Sigmoid colon (tissue), 7 donors: ENCODE data around the gene COL4A2. TPM values are rescaled to one million over a fixed set of nuclear protein-coding genes. Genes with fewer than 3 reads are reported as not detected.

ENCODE experiments used
- DNase-seq: peaks from one replicate; pipeline ENCODE4 v3.0.0-alpha.2; 2019
- H3K27ac ChIP-seq, 4 donors: fragments of 200-600 bp; sonication (generic); one replicate each; pipeline ENCODE4 v1.5.1; 2016 to 2019; ENCODE audit warnings: mild to moderate bottlenecking in 1 of 4
- H3K27me3 ChIP-seq, 3 donors: fragments of 200-600 bp; sonication (generic); one replicate each; pipeline ENCODE4 v1.5.1; 2019; ENCODE audit warnings: mild to moderate bottlenecking in 1 of 3
- H3K36me3 ChIP-seq, 4 donors: fragments of 200-600 bp; sonication (generic); one replicate each; pipeline ENCODE4 v1.5.1; 2016 to 2019
- H3K4me1 ChIP-seq, 4 donors: fragments of 200-600 bp; sonication (generic); one replicate each; pipeline ENCODE4 v1.5.1; 2017 to 2019
- H3K4me3 ChIP-seq, 4 donors: fragments of 200-600 bp; sonication (generic); one replicate each; pipeline ENCODE4 v1.5.1; 2017 to 2019; ENCODE audit warnings: mild to moderate bottlenecking in 2 of 4, moderate library complexity in 1 of 4
- H3K9me3 ChIP-seq, 4 donors: fragments of 200-600 bp in 3 of 4; sonication (generic) in 3 of 4; one replicate each; pipeline versions ENCODE4 v1.5.1 to v1.6.1; 2013 to 2019
- EP300 ChIP-seq, 4 donors: sonication (generic); formaldehyde crosslinking; IDR thresholded peaks; one replicate each; pipeline ENCODE4 v1.6.1; 2017; ENCODE audit warnings: antibody characterized with exemption in 4 of 4
- POLR2A ChIP-seq, 2 donors: fragments of 450-650 bp; IDR thresholded peaks; one replicate each; pipeline ENCODE4 v1.6.1; 2016; ENCODE audit warnings: antibody characterized with exemption in 2 of 2, mild to moderate bottlenecking in 2 of 2, moderate library complexity in 2 of 2
- POLR2AphosphoS5 ChIP-seq, 4 donors: sonication (generic); formaldehyde crosslinking; IDR thresholded peaks; one replicate each; pipeline ENCODE4 v1.6.1; 2017; ENCODE audit warnings: antibody characterized with exemption in 4 of 4
- WGBS, 2 donors: extraction: QIAGEN DNeasy Blood & Tissue Kit; methylation state at CpG; one replicate each; pipeline ENCODE4 v1.1.7; 2013; 5-methylcytosine and 5-hydroxymethylcytosine counted together
- intact Hi-C: fragments of 100-400 bp; cut with DNase I; formaldehyde crosslinking; loops from one replicate; pipeline ENCODE4 v1.15.1; 2023
- polyA plus RNA-seq, 3 donors: library from polyadenylated mRNA; stranded (reverse); fragments of 200-250 nt; gene quantifications; one replicate each; pipeline ENCODE4 v1.2.3, GENCODE V29; 2013
- total RNA-seq, 4 donors: library from RNA; depleted of rRNA; stranded (reverse); fragments of >200 nt; gene quantifications; one replicate each; pipeline ENCODE4 v1.1.0, GENCODE V29; 2016
- TF ChIP-seq, protein P1 (sequence below), 4 experiments: fragments of 450-650 bp in 3 of 4; fragments of 200-600 bp in 1 of 4; IDR thresholded peaks; one replicate each; pipeline ENCODE4 v1.5.1; 2016 to 2019; ENCODE audit warnings: antibody characterized with exemption in 4 of 4, mild to moderate bottlenecking in 3 of 4, moderate library complexity in 2 of 4
- donor health status: healthy with polysubstance abuse.
- donor health status: Bipolar disorder and iron deficiency.
- donor health status: healthy.

The COL4A2 gene
- total and polyA plus RNA-seq, 7 donors, result 24.0 to 1,039 (median 306) TPM

GRCh38 chr13:110350509-110350908 is 43.4 kb downstream of the COL4A2 start:
- Histone ChIP-seq H3K4me3 (no peak overlapping the region), H3K27me3 (no peaks in the 10 kb centered on the region), H3K27ac (peak overlapping the region; percentile 88 to 100 (median 94)), H3K4me1 (peaks cover 0 to 92% (median 83%) of the 10 kb centered on the region in 4 donors), H3K9me3 (no peaks in the 10 kb centered on the region), H3K36me3 (no peaks in the 10 kb centered on the region)
- WGBS, 2 donors, result 72 to 89% methylated on average over 3 of the region's 3 CpGs
- DNase-seq, result no peak
- intact Hi-C loops, result loop anchor here (2.0 kb wide), 1 partner anchor 38 kb away; no protein-coding TSS in a partner anchor
- TF ChIP-seq POLR2AphosphoS5 (IDR thresholded peaks at IDR 0.05), result peak in 1 of 4 donors; percentile 12
- TF ChIP-seq, protein P1, sequence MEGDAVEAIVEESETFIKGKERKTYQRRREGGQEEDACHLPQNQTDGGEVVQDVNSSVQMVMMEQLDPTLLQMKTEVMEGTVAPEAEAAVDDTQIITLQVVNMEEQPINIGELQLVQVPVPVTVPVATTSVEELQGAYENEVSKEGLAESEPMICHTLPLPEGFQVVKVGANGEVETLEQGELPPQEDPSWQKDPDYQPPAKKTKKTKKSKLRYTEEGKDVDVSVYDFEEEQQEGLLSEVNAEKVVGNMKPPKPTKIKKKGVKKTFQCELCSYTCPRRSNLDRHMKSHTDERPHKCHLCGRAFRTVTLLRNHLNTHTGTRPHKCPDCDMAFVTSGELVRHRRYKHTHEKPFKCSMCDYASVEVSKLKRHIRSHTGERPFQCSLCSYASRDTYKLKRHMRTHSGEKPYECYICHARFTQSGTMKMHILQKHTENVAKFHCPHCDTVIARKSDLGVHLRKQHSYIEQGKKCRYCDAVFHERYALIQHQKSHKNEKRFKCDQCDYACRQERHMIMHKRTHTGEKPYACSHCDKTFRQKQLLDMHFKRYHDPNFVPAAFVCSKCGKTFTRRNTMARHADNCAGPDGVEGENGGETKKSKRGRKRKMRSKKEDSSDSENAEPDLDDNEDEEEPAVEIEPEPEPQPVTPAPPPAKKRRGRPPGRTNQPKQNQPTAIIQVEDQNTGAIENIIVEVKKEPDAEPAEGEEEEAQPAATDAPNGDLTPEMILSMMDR (IDR thresholded peaks at IDR 0.05), result no peak

- peak overlapping the region; percentile 88 to 100 (median 94) for H3K27ac ChIP-seq
- no peaks in the 10 kb centered on the region for H3K27me3 ChIP-seq
- intact Hi-C loops, result loop anchor here (2.0 kb wide), 1 partner anchor 37 kb away; no protein-coding TSS in a partner anchor
- H3K36me3 ChIP-seq, result no peaks in the 10 kb centered on the region
- TF ChIP-seq EP300 (IDR thresholded peaks at IDR 0.05) (no peak), POLR2AphosphoS5 (IDR thresholded peaks at IDR 0.05) (no peak), POLR2A (IDR thresholded peaks at IDR 0.05) (no peak)
- TF ChIP-seq, protein P1 (IDR thresholded peaks at IDR 0.05), result no peak
- H3K9me3 ChIP-seq, result no peaks in the 10 kb centered on the region
- WGBS, 2 donors, result 93 to 96% methylated on average over 6 of the region's 6 CpGs
- H3K4me3 ChIP-seq, result no peak overlapping the region
- DNase-seq, result no peak
- peaks cover 0 to 93% (median 83%) of the 10 kb centered on the region in 4 donors for H3K4me1 ChIP-seq
Measured at GRCh38 chr13:110351636-110352420, 44.7 kb downstream of the COL4A2 start.

DNA sequence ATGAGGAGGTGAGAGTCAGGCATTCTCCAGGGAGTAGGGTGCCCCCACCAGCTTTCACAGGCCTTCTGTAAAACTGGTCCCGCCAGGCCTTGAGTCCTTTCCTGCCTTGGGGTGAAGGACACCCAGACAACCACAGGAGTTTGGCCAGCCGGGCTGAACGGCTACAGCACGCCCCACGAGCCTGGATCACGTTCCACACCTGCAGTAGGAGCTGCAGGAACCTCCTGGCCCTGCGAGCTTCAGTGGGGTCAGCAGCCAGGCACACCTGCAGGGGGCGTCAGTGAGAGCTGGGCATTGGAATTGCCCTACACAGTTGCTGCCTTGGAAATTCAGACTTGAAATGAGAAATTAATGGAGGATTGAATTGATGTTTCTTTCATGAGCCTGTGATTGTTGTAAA is 45.7 kb downstream of the COL4A2 start:
- Histone ChIP-seq H3K27me3 (no peaks in the 10 kb centered on the region), H3K4me3 (no peak overlapping the region), H3K4me1 (peaks cover 0 to 84% (median 78%) of the 10 kb centered on the region in 4 donors), H3K9me3 (no peaks in the 10 kb centered on the region), H3K27ac (peak overlapping the region; percentile 88 to 100 (median 94)), H3K36me3 (peaks cover 0 to 6% (median 2%) of the 10 kb centered on the region in 4 donors)
- no peak for DNase-seq
- TF ChIP-seq POLR2AphosphoS5 (IDR thresholded peaks at IDR 0.05), result no peak
- TF ChIP-seq, protein P1 (IDR thresholded peaks at IDR 0.05), result peak in 2 of 4 experiments; percentile 29 to 39
- 26 to 64% methylated on average over 8 of the region's 8 CpGs for whole genome bisulfite sequencing, 2 donors
- intact Hi-C loops, result no loop called here

DNA sequence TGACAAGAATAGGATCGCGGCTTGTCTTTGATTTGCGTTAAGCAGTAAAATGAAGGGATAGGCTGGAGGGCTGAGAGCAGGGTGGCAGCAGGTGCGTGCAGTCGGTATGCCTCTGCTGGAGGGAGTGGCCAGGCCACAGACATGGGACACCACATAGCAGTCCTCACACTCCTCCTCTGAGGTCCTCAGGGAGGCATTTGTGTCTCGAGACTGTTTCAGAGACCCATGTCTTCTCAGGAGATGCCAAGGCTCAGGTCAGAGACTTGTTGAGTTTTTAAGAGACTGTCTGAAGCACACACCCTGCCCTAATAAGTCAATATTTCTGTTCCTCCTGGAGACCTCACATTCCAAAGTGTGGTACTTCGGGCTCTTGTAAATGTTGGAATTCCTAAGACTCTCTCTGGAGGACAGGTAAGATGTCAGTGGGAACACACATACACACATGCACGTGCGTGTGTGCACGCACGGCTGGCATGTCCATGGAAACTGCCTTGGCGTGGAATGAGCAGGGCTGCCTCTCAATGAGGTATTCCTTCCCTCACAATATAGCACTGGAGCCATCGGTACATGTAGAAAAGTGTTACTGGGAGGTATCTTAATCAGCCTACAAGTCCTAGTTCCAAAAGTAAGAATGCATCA is 46.4 kb downstream of the COL4A2 start:
- DNase-seq, result no peak
- Histone ChIP-seq H3K27ac (peak overlapping the region; percentile 88 to 100 (median 94)), H3K9me3 (no peaks in the 10 kb centered on the region), H3K36me3 (peaks cover 0 to 14% (median 5%) of the 10 kb centered on the region in 4 donors), H3K4me1 (peaks cover 0 to 77% (median 72%) of the 10 kb centered on the region in 4 donors), H3K4me3 (no peak overlapping the region), H3K27me3 (no peaks in the 10 kb centered on the region)
- intact Hi-C loops, result no loop called here
- TF ChIP-seq EP300 (IDR thresholded peaks at IDR 0.05) (no peak), POLR2AphosphoS5 (IDR thresholded peaks at IDR 0.05) (no peak), POLR2A (IDR thresholded peaks at IDR 0.05) (no peak)
- TF ChIP-seq, protein P1 (IDR thresholded peaks at IDR 0.05), result no peak
- WGBS, 2 donors, result 20 to 75% methylated on average over 13 of the region's 13 CpGs
